KMS-11 (cell line): ENCODE data around the gene DAPL1.

Experiments
- H2AFZ ChIP-seq: fragments of 200-600 bp; sonication (generic); 2 replicates; pipeline ENCODE4 v1.6.1; 2016; ENCODE audit warnings: antibody characterized with exemption, mixed run types, low read depth
- H3K27ac ChIP-seq: fragments of 200-600 bp; sonication (generic); 2 replicates; pipeline ENCODE4 v1.6.1; 2016; ENCODE audit warnings: mild to moderate bottlenecking, mixed run types
- H3K27me3 ChIP-seq: fragments of 200-600 bp; sonication (generic); 2 replicates; pipeline ENCODE4 v1.6.1; 2017; ENCODE audit warnings: mild to moderate bottlenecking, low read depth, mixed run types, moderate library complexity; ENCODE audit not compliant: insufficient read depth
- H3K36me3 ChIP-seq: fragments of 200-600 bp; sonication (generic); 2 replicates; pipeline ENCODE4 v1.6.1; 2017; ENCODE audit warnings: mild to moderate bottlenecking, mixed run types; ENCODE audit not compliant: insufficient read depth
- H3K4me1 ChIP-seq: fragments of 200-600 bp; sonication (generic); 2 replicates; pipeline ENCODE4 v1.6.1; 2016; ENCODE audit warnings: mild to moderate bottlenecking, low read depth, mixed run types; ENCODE audit not compliant: poor library complexity, severe bottlenecking
- H3K4me2 ChIP-seq: fragments of 200-600 bp; sonication (generic); 2 replicates; pipeline ENCODE4 v1.7.0; 2016; ENCODE audit warnings: mild to moderate bottlenecking, mixed run types
- H3K4me3 ChIP-seq: fragments of 200-600 bp; sonication (generic); IDR thresholded peaks from 2 replicates; pipeline ENCODE4 v1.6.1; 2017; ENCODE audit warnings: low read depth, low read length, mixed read lengths; ENCODE audit not compliant: insufficient read depth
- H3K79me2 ChIP-seq: fragments of 200-600 bp; sonication (generic); 2 replicates; pipeline ENCODE4 v1.6.1; 2016; ENCODE audit warnings: low read depth, mixed run types; ENCODE audit not compliant: insufficient read depth
- H3K9ac ChIP-seq: fragments of 200-600 bp; sonication (generic); 2 replicates; pipeline ENCODE4 v1.6.1; 2016; ENCODE audit warnings: mild to moderate bottlenecking, mixed run types
- H4K20me1 ChIP-seq: fragments of 200-600 bp; sonication (generic); 2 replicates; pipeline ENCODE4 v1.6.1; 2016; ENCODE audit warnings: mild to moderate bottlenecking, mixed run types; ENCODE audit not compliant: insufficient read depth
- TF ChIP-seq, protein P1 (sequence below): fragments of 200-600 bp; sonication (generic); conservative IDR thresholded peaks from 2 replicates; pipeline ENCODE4 v1.6.1; 2017; ENCODE audit warnings: low read depth, mild to moderate bottlenecking, antibody characterized with exemption, low read length, moderate library complexity, mixed read lengths

DAPL1 gene

DNA sequence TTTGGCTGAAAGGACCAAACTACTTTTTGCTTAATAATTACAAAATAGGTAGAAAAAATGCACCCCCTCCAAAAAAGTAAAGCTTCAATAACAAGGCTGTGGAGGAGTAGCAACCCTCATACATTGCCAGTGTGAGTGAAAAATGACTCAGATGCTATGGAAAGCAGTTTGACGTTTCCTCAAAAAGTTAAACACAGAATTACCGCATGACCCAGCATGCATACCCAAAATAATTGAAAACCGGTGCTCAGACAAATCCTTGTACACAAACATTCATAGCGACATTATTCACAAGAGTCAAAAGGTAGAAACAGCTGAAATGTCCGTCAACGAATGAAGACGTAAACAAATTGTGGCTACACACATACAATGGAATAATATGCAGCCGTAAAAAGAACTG, 38.8 kb upstream of the DAPL1 start:
- no peak overlapping the region for H2AFZ ChIP-seq
- no peak overlapping the region for H3K27ac ChIP-seq
- H3K9ac ChIP-seq, result no peak overlapping the region
- H3K27me3 ChIP-seq, result no peaks in the 10 kb centered on the region
- TF ChIP-seq, protein P1, sequence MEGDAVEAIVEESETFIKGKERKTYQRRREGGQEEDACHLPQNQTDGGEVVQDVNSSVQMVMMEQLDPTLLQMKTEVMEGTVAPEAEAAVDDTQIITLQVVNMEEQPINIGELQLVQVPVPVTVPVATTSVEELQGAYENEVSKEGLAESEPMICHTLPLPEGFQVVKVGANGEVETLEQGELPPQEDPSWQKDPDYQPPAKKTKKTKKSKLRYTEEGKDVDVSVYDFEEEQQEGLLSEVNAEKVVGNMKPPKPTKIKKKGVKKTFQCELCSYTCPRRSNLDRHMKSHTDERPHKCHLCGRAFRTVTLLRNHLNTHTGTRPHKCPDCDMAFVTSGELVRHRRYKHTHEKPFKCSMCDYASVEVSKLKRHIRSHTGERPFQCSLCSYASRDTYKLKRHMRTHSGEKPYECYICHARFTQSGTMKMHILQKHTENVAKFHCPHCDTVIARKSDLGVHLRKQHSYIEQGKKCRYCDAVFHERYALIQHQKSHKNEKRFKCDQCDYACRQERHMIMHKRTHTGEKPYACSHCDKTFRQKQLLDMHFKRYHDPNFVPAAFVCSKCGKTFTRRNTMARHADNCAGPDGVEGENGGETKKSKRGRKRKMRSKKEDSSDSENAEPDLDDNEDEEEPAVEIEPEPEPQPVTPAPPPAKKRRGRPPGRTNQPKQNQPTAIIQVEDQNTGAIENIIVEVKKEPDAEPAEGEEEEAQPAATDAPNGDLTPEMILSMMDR, result no peak
- H3K4me1 ChIP-seq, result no peaks in the 10 kb centered on the region
- no peak overlapping the region for H3K4me2 ChIP-seq
- H3K36me3 ChIP-seq, result no peaks in the 10 kb centered on the region
- H3K4me3 ChIP-seq, result no peak overlapping the region
- no peaks in the 10 kb centered on the region for H3K79me2 ChIP-seq
- H4K20me1 ChIP-seq, result no peaks in the 10 kb centered on the region

DNA sequence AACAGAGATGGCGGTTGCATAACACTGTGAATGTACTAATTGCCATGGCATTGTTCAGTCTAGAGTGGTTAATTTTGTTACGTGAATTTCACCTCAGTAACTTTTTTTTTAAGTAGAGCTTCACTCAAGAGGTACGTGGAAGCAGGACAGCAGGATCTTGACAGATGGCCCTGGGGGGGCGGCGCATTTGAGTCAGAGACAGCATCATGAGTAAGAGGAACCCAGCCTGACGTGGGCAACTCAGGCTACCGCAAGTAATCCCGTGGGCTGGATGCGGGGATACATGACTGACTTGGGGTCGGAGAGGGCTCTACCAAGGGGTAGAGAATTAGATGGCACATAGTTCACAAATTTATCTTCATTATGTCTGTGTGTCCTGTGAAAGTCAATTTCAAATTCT, 38.1 kb upstream of the DAPL1 start:
- no peaks in the 10 kb centered on the region for H3K79me2 ChIP-seq
- no peaks in the 10 kb centered on the region for H4K20me1 ChIP-seq
- TF ChIP-seq, protein P1, result no peak
- no peaks in the 10 kb centered on the region for H3K27me3 ChIP-seq
- H3K27ac ChIP-seq, result no peak overlapping the region
- no peak overlapping the region for H3K4me3 ChIP-seq
- H2AFZ ChIP-seq, result no peak overlapping the region
- no peak overlapping the region for H3K4me2 ChIP-seq
- H3K4me1 ChIP-seq, result no peaks in the 10 kb centered on the region
- H3K36me3 ChIP-seq, result no peaks in the 10 kb centered on the region
- no peak overlapping the region for H3K9ac ChIP-seq

DNA sequence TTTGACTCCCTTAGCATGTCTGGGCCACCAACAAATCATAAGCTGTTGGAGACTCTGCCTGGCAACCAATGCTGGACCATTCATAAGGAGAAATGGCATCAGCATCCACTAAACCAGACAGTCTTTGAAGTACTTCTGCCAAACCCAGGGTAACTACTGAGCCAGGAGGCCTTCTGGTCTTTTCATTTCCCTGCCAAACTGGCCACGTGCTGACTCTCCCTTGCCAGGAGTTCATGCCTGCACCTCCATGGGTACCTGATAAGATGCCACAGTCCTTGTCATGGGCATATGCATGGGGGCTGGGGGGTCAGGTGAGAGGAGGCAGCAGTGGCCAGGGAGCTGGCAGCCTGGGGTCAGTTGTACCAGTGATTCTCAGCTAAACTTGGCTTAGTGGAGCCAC, 34.2 kb upstream of the DAPL1 start:
- Histone ChIP-seq H3K4me2 (no peak overlapping the region), H3K79me2 (no peaks in the 10 kb centered on the region), H3K36me3 (no peaks in the 10 kb centered on the region), H3K4me1 (no peaks in the 10 kb centered on the region), H3K27me3 (no peaks in the 10 kb centered on the region), H3K9ac (no peak overlapping the region), H2AFZ (no peak overlapping the region), H3K4me3 (no peak overlapping the region), H4K20me1 (no peaks in the 10 kb centered on the region), H3K27ac (no peak overlapping the region)
- TF ChIP-seq, protein P1, result no peak

DNA sequence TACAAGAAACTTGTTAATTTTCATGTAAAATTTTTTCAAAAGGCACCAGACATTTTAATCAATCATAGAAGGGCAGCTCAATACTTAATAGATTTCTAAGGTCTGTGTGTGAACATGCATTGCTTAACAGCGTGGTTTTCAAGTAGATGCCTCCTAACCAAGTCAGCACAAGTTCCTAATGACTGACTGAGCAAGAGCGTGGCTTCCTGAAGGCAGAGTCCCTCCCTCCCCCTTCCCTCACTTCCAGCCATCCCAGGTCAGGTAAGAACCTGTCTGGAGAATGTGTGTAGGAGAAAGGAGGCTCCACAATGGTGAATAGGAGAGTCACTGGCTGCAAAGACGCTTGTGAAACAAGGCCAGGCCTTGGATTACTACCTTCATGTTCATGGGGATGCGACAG, 33.5 kb upstream of the DAPL1 start:
- Histone ChIP-seq H3K27me3 (no peaks in the 10 kb centered on the region), H3K4me1 (no peaks in the 10 kb centered on the region), H3K4me2 (no peak overlapping the region), H3K36me3 (no peaks in the 10 kb centered on the region), H2AFZ (no peak overlapping the region), H3K9ac (no peak overlapping the region), H3K27ac (no peak overlapping the region), H3K79me2 (no peaks in the 10 kb centered on the region), H4K20me1 (no peaks in the 10 kb centered on the region), H3K4me3 (no peak overlapping the region)
- TF ChIP-seq, protein P1, result no peak

DNA sequence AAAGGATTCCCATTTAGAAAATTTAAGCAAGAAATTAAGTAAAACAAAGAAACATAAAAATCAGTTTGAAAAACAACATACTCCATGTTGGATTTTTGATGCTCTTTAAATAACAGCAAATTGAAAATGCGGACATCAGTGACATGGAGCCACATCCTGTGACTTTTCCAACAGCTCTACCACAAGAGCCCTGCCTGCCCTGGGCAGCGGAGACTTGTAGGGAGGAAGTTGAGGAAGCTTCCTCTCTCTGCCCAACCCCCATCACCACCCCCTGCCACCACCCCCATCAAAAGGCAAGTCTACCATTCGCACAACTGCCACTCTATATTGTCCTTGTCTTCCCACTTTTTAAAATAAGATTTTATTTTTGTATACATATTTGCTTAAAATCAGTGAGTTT, 32.8 kb upstream of the DAPL1 start:
- Histone ChIP-seq H3K4me1 (no peaks in the 10 kb centered on the region), H3K36me3 (no peaks in the 10 kb centered on the region), H2AFZ (no peak overlapping the region), H3K79me2 (no peaks in the 10 kb centered on the region), H3K4me3 (no peak overlapping the region), H3K27me3 (no peaks in the 10 kb centered on the region), H4K20me1 (no peaks in the 10 kb centered on the region), H3K9ac (no peak overlapping the region), H3K4me2 (no peak overlapping the region), H3K27ac (no peak overlapping the region)
- TF ChIP-seq, protein P1, result no peak
